ENCODE results near the gene SPAG9.

SPAG9 gene

DNA sequence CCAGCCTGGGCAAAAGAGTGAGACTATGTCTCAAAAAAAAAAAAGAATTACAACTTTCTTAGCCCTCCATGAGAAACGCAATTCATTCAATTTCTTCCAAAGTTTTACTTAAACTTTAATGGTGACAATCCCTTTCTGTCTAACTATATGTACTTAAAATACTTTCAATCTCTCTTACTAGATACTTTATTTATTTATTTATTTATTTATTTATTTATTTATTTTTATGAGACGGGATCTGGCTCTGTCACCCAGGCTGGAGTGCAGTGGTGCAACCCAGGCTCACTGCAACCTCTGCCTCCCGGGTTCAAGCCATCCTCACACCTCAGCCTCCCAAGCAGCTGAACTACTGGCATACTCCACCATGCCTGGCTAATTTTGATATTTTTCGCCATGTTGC, 108.1 kb downstream of the SPAG9 start:
- Histone ChIP-seq H3K27ac (ENCODE audit: extremely low read depth, low read depth, low read length) (no peak overlapping the region), H3K9me3 (ENCODE audit: control insufficient read depth, insufficient read depth, low read depth, low read length) (no peaks in the 10 kb centered on the region), H3K4me1 (ENCODE audit: control insufficient read depth, insufficient read depth, low read length) (no peaks in the 10 kb centered on the region), H3K36me3 (ENCODE audit: control insufficient read depth in 2 of 2, insufficient read depth in 1 of 2, low read length in 2 of 2) (peaks cover 31 to 64% of the 10 kb centered on the region in 2 experiments), H3K4me3 (ENCODE audit: low read depth, low read length) (no peak overlapping the region)
- no peak for TF ChIP-seq RBAK (tag by site-specific recombination; IDR thresholded peaks at IDR 0.05)
- TF ChIP-seq ZNF629 (tag by site-specific recombination; IDR thresholded peaks at IDR 0.05), result peak; percentile 27; the same call in 1 of the 2 replicates
- TF ChIP-seq ZBTB8A (tag by site-specific recombination; IDR thresholded peaks at IDR 0.05), result peak; percentile 40
- no peak for TF ChIP-seq ZNF132 (tag by site-specific recombination; IDR thresholded peaks at IDR 0.05; ENCODE audit: borderline replicate concordance)
- TF ChIP-seq ZNF394 (tag by site-specific recombination; IDR thresholded peaks at IDR 0.05; ENCODE audit: borderline replicate concordance), result peak; percentile 56; the same call in 1 of the 2 replicates
- peak; percentile 40 for TF ChIP-seq ZNF426 (tag by site-specific recombination; IDR thresholded peaks at IDR 0.05)
- no peak for TF ChIP-seq ZNF366 (tag by site-specific recombination; conservative IDR thresholded peaks at IDR 0.05)
- TF ChIP-seq ZNF600 (tag by site-specific recombination; IDR thresholded peaks at IDR 0.05), result no peak
- 0 out of 2 replicates have a peak, but pooled peaks have one; percentile 15 for TF ChIP-seq ZNF202 (tag by site-specific recombination; IDR thresholded peaks at IDR 0.05; ENCODE audit: borderline replicate concordance)
- TF ChIP-seq, protein P1, sequence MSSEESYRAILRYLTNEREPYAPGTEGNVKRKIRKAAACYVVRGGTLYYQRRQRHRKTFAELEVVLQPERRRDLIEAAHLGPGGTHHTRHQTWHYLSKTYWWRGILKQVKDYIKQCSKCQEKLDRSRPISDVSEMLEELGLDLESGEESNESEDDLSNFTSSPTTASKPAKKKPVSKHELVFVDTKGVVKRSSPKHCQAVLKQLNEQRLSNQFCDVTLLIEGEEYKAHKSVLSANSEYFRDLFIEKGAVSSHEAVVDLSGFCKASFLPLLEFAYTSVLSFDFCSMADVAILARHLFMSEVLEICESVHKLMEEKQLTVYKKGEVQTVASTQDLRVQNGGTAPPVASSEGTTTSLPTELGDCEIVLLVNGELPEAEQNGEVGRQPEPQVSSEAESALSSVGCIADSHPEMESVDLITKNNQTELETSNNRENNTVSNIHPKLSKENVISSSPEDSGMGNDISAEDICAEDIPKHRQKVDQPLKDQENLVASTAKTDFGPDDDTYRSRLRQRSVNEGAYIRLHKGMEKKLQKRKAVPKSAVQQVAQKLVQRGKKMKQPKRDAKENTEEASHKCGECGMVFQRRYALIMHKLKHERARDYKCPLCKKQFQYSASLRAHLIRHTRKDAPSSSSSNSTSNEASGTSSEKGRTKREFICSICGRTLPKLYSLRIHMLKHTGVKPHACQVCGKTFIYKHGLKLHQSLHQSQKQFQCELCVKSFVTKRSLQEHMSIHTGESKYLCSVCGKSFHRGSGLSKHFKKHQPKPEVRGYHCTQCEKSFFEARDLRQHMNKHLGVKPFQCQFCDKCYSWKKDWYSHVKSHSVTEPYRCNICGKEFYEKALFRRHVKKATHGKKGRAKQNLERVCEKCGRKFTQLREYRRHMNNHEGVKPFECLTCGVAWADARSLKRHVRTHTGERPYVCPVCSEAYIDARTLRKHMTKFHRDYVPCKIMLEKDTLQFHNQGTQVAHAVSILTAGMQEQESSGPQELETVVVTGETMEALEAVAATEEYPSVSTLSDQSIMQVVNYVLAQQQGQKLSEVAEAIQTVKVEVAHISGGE (tag by site-specific recombination; conservative IDR thresholded peaks at IDR 0.05; ENCODE audit: low read depth), result peak; percentile 63
- TF ChIP-seq ZNF555 (tag by site-specific recombination; conservative IDR thresholded peaks at IDR 0.05), result peak; percentile 13; the same call in 1 of the 2 replicates
- TF ChIP-seq ZNF623 (tag by site-specific recombination; IDR thresholded peaks at IDR 0.05), result peak; percentile 54
- no peak for TF ChIP-seq SP2 (tag by site-specific recombination; IDR thresholded peaks at IDR 0.05)
- TF ChIP-seq, protein P2, sequence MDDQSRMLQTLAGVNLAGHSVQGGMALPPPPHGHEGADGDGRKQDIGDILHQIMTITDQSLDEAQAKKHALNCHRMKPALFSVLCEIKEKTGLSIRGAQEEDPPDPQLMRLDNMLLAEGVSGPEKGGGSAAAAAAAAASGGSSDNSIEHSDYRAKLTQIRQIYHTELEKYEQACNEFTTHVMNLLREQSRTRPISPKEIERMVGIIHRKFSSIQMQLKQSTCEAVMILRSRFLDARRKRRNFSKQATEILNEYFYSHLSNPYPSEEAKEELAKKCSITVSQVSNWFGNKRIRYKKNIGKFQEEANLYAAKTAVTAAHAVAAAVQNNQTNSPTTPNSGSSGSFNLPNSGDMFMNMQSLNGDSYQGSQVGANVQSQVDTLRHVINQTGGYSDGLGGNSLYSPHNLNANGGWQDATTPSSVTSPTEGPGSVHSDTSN (CRISPR knock-in tag; IDR thresholded peaks at IDR 0.05), result no peak
- TF ChIP-seq, protein P3, sequence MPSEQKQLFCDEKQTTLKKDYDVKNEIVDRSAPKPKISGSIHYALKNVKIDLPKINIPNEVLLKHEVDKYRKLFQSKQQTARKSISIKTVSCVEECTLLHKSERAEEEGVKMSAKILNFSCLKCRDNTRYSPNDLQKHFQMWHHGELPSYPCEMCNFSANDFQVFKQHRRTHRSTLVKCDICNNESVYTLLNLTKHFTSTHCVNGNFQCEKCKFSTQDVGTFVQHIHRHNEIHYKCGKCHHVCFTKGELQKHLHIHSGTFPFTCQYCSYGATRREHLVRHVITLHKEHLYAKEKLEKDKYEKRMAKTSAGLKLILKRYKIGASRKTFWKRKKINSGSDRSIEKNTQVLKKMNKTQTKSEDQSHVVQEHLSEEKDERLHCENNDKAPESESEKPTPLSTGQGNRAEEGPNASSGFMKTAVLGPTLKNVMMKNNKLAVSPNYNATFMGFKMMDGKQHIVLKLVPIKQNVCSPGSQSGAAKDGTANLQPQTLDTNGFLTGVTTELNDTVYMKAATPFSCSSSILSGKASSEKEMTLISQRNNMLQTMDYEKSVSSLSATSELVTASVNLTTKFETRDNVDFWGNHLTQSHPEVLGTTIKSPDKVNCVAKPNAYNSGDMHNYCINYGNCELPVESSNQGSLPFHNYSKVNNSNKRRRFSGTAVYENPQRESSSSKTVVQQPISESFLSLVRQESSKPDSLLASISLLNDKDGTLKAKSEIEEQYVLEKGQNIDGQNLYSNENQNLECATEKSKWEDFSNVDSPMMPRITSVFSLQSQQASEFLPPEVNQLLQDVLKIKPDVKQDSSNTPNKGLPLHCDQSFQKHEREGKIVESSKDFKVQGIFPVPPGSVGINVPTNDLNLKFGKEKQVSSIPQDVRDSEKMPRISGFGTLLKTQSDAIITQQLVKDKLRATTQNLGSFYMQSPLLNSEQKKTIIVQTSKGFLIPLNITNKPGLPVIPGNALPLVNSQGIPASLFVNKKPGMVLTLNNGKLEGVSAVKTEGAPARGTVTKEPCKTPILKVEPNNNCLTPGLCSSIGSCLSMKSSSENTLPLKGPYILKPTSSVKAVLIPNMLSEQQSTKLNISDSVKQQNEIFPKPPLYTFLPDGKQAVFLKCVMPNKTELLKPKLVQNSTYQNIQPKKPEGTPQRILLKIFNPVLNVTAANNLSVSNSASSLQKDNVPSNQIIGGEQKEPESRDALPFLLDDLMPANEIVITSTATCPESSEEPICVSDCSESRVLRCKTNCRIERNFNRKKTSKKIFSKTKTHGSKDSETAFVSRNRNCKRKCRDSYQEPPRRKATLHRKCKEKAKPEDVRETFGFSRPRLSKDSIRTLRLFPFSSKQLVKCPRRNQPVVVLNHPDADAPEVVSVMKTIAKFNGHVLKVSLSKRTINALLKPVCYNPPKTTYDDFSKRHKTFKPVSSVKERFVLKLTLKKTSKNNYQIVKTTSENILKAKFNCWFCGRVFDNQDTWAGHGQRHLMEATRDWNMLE (tag by site-specific recombination; conservative IDR thresholded peaks at IDR 0.05; ENCODE audit: low read depth), result peak; percentile 65
- 0 out of 2 replicates have a peak, but pooled peaks have one; percentile 22 for TF ChIP-seq ZNF433 (tag by site-specific recombination; IDR thresholded peaks at IDR 0.05; ENCODE audit: low read depth)
- TF ChIP-seq ZNF585B (tag by site-specific recombination; IDR thresholded peaks at IDR 0.05), result no peak
- TF ChIP-seq, protein P4, sequence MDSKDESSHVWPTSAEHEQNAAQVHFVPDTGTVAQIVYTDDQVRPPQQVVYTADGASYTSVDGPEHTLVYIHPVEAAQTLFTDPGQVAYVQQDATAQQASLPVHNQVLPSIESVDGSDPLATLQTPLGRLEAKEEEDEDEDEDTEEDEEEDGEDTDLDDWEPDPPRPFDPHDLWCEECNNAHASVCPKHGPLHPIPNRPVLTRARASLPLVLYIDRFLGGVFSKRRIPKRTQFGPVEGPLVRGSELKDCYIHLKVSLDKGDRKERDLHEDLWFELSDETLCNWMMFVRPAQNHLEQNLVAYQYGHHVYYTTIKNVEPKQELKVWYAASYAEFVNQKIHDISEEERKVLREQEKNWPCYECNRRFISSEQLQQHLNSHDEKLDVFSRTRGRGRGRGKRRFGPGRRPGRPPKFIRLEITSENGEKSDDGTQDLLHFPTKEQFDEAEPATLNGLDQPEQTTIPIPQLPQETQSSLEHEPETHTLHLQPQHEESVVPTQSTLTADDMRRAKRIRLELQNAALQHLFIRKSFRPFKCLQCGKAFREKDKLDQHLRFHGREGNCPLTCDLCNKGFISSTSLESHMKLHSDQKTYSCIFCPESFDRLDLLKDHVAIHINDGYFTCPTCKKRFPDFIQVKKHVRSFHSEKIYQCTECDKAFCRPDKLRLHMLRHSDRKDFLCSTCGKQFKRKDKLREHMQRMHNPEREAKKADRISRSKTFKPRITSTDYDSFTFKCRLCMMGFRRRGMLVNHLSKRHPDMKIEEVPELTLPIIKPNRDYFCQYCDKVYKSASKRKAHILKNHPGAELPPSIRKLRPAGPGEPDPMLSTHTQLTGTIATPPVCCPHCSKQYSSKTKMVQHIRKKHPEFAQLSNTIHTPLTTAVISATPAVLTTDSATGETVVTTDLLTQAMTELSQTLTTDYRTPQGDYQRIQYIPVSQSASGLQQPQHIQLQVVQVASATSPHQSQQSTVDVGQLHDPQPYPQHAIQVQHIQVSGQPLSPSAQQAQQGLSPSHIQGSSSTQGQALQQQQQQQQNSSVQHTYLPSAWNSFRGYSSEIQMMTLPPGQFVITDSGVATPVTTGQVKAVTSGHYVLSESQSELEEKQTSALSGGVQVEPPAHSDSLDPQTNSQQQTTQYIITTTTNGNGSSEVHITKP (tag by site-specific recombination; IDR thresholded peaks at IDR 0.05), result no peak
- 0 out of 2 replicates have a peak, but pooled peaks have one; percentile 44 for TF ChIP-seq ZNF266 (tag by site-specific recombination; IDR thresholded peaks at IDR 0.05; ENCODE audit: low read depth)
- POLR2A ChIA-PET, result no interaction called here
- CTCF ChIA-PET, result interaction anchor here (1.2 to 1.4 kb wide), 2 partner anchors 12 to 141 kb away, joined by 4 to 6 read pairs; partner anchors contain the start of gene NME1
